Spleen (tissue), 11 donors: ENCODE measurements around the gene NPIPA1. TPM values are rescaled to one million over a fixed set of nuclear protein-coding genes. Genes with fewer than 3 reads are reported as not detected.
"Not testable (repeated sequence)": the region's sequence is repeated elsewhere in the genome, so short reads cannot be mapped to it uniquely, and the experiment has no call there.

Experiments used
- DNase-seq: peaks from one replicate; pipeline ENCODE4 v3.0.0-alpha.2; 2020
- H3K27ac ChIP-seq, 8 donors: fragments of 200-600 bp; sonication (generic) in 7 of 8; 1 replicate in 4 of 8; 2 replicates in 4 of 8; pipeline versions ENCODE4 v1.5.0 to v1.8.0; 2016 to 2021; ENCODE audit warnings: inconsistent platforms in 4 of 8, mild to moderate bottlenecking in 4 of 8, moderate library complexity in 1 of 8
- H3K27me3 ChIP-seq, 7 donors: fragments of 200-600 bp; sonication (generic) in 6 of 7; replicated peaks in 1 of 7; 1 replicate in 4 of 7; 2 replicates in 3 of 7; pipeline versions ENCODE4 v1.5.0 to v1.8.0; 2016 to 2021; ENCODE audit warnings: inconsistent platforms in 3 of 7, mild to moderate bottlenecking in 1 of 7
- H3K36me3 ChIP-seq, 6 donors: fragments of 200-600 bp; sonication (generic) in 5 of 6; 1 replicate in 4 of 6; 2 replicates in 2 of 6; pipeline versions ENCODE4 v1.5.0 to v1.8.0; 2016 to 2021; ENCODE audit warnings: inconsistent platforms in 2 of 6
- H3K4me1 ChIP-seq, 6 donors: fragments of 200-600 bp; sonication (generic) in 5 of 6; 1 replicate in 3 of 6; 2 replicates in 3 of 6; pipeline versions ENCODE4 v1.5.0 to v1.8.0; 2016 to 2021; ENCODE audit warnings: inconsistent platforms in 3 of 6
- H3K4me3 ChIP-seq, 8 donors: fragments of 200-600 bp; sonication (generic) in 7 of 8; 1 replicate in 4 of 8; 2 replicates in 4 of 8; pipeline versions ENCODE4 v1.5.0 to v1.8.0; 2016 to 2021; ENCODE audit warnings: inconsistent platforms in 4 of 8, mild to moderate bottlenecking in 4 of 8, moderate library complexity in 2 of 8
- H3K9me3 ChIP-seq, 8 donors: fragments of 200-600 bp; sonication (generic) in 7 of 8; 1 replicate in 4 of 8; 2 replicates in 4 of 8; pipeline versions ENCODE4 v1.5.0 to v1.8.0; 2016 to 2021; ENCODE audit warnings: inconsistent platforms in 4 of 8
- POLR2A ChIP-seq, 3 donors: fragments of 450-650 bp; IDR thresholded peaks; one replicate each; pipeline ENCODE4 v1.5.1; 2017; ENCODE audit warnings: antibody characterized with exemption in 3 of 3, mild to moderate bottlenecking in 1 of 3
- POLR2AphosphoS5 ChIP-seq, 3 donors: sonication (generic); formaldehyde crosslinking; IDR thresholded peaks; one replicate each; pipeline ENCODE4 v1.5.1; 2017; ENCODE audit warnings: antibody characterized with exemption in 3 of 3
- WGBS, 5 donors: extraction: QIAGEN DNeasy Blood & Tissue Kit in 3 of 5; methylation state at CpG; one replicate each; pipeline versions ENCODE4 v1.1.5 to v1.1.7; 2013 to 2018; 5-methylcytosine and 5-hydroxymethylcytosine counted together
- intact Hi-C: fragments of 100-400 bp; cut with DNase I; formaldehyde crosslinking; loops from one replicate; pipeline ENCODE4 v1.15.0; 2023; ENCODE audit warnings: low total_unique reads
- polyA plus RNA-seq, 3 donors: library from polyadenylated mRNA; stranded (reverse); fragments of 200-250 nt; gene quantifications; one replicate each; pipeline ENCODE4 v1.2.1, GENCODE V29; 2013
- total RNA-seq, 7 donors: library from RNA; depleted of rRNA in 3 of 7; stranded (reverse); fragments of >200 nt in 3 of 7; fragmentation: NEBNext Ultra II Directional in 4 of 7; extraction: Animal tissue kit (Norgen Biotek cat#: 25700) in 4 of 7; gene quantifications; one replicate each; pipeline versions ENCODE4 v1.1.0 to v1.2.1, GENCODE V29; 2016 to 2021
- TF ChIP-seq, protein P1 (sequence below), 11 experiments: fragments of 200-600 bp in 7 of 11; fragments of 450-650 bp in 4 of 11; sonication (generic) in 4 of 11; IDR thresholded peaks in 8 of 11; conservative IDR thresholded peaks in 3 of 11; 1 replicate in 7 of 11; 2 replicates in 4 of 11; pipeline versions ENCODE4 v1.4.0 to v1.8.0; 2016 to 2021; ENCODE audit warnings: antibody characterized with exemption in 11 of 11, inconsistent platforms in 4 of 11, mild to moderate bottlenecking in 1 of 11
- donor health status: healthy with polysubstance abuse.
- donor health status: DM: no; HTN: no; CAD: no; lungs with moderate emphysema.
- donor health status: DM: no; HTN: no; CAD: no.
- donor health status: Bipolar disorder and iron deficiency.
- donor health status: healthy.
- donor health status: DM: no; HTN: no; CAD: no.
- donor health status: DM: yes; HTN: yes; CAD: no.

The NPIPA1 gene
- total and polyA plus RNA-seq, 10 donors = 56.4 to 119 (median 70.7) TPM

DNA sequence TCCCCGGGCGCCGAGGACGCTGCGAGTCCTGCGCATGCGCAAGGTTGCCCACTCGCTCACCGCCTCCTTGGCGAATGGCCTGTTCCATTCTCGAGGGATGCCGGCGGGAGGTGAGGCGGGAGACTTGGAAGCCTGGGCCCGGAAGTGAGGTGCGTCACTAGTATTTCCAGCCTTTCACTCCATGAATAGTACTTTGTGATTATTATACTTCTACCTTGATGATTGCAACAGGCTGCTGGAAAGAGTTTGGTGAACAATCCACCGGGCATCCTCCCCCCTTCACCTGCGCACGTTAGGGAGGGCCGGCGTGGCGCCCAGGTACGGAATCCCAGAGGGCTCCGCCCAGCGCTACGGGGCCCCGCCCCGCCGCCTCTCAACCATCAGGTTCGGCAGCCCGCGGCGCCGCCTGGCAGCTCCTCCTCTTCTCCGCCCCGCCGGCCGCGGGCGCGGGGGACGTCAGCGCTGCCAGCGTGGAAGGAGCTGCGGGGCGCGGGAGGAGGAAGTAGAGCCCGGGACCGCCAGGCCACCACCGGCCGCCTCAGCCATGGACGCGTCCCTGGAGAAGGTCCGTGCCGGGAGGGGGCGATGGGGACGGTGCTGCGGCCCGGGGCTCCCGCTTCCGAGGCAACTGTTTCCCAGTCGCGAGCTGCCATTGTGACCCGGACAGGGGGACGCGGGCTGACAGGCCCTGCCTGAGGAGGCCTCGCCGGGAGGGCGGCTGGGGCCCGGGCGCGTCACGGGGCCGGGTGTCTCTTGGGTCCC is 37.6 kb downstream of the NPIPA1 start, which contains the start of gene PDXDC1:
PDXDC1 (plus strand) TSS at position 371 of the 762 bp plus-strand sequence; CDS start at position 545, 174 bp downstream.
- H3K27me3 ChIP-seq, H3K9me3 ChIP-seq, H3K36me3 ChIP-seq, intact Hi-C loops: not testable (repeated sequence)
- DNase-seq = peak; percentile 100
- peaks cover 8 to 48% (median 26%) of the 10 kb centered on the region in 6 donors for H3K4me1 ChIP-seq
- peak within 1 kb of the TSS; percentile 84 to 94 (median 92) for H3K27ac ChIP-seq
- WGBS, 5 donors = 0 to 1% (median 1%) methylated on average over 37 to 74 of the region's 74 CpGs
- TF ChIP-seq POLR2A (IDR thresholded peaks at IDR 0.05) (peak; percentile 29 to 65 (median 40)), POLR2AphosphoS5 (IDR thresholded peaks at IDR 0.05) (peak; percentile 83 to 97 (median 87))
- TF ChIP-seq, protein P1, sequence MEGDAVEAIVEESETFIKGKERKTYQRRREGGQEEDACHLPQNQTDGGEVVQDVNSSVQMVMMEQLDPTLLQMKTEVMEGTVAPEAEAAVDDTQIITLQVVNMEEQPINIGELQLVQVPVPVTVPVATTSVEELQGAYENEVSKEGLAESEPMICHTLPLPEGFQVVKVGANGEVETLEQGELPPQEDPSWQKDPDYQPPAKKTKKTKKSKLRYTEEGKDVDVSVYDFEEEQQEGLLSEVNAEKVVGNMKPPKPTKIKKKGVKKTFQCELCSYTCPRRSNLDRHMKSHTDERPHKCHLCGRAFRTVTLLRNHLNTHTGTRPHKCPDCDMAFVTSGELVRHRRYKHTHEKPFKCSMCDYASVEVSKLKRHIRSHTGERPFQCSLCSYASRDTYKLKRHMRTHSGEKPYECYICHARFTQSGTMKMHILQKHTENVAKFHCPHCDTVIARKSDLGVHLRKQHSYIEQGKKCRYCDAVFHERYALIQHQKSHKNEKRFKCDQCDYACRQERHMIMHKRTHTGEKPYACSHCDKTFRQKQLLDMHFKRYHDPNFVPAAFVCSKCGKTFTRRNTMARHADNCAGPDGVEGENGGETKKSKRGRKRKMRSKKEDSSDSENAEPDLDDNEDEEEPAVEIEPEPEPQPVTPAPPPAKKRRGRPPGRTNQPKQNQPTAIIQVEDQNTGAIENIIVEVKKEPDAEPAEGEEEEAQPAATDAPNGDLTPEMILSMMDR (IDR thresholded peaks at IDR 0.05 in 8 of 11, conservative IDR thresholded peaks at IDR 0.05 in 3 of 11) = peak in 5 of 11 experiments; percentile 5 to 43 (median 25)
- peak within 1 kb of the TSS; percentile 67 to 98 (median 92) for H3K4me3 ChIP-seq

DNA sequence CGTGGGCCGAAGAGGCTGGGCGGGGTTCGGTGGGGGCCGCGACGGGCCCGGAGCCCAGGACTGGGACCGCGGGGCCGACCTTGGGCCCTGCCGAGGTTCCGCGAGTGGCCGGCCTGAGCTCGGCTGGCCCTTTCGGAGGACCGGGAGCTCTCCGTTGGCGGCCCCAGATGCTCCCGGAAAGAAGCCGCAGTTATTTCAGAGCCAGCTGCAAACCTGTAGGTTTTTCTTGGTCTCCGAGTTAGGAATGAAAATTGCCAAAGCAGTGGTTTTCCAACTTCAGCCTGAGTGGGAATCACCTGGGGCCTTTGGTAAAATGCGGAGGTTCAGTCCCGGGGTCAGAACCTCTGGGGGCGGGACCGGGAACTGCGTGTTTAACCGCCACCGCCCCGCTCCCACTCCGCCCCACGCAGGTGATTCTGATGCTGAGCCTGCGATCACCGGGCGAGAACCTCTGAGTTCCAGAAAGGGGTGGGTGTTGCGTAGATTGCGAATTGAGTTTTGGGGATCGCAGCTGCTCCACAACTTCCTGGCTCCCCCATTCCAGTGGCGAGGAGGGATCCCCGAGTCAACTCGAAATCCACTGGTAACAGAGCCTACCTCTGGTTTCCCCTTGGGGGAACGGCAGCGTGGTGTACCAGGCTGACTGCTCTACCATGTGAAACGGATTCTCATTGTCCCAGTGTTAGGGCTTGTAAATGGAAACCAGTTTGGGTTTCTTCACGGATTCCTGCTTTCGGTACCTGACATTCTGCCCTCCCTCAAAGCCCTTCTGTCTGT is 38.4 kb downstream of the NPIPA1 start:
- H3K9me3 ChIP-seq, H3K36me3 ChIP-seq, H3K27me3 ChIP-seq, intact Hi-C loops: not testable (repeated sequence)
- 2 to 5% (median 3%) methylated on average over 23 to 47 of the region's 47 CpGs for WGBS, 5 donors
- TF ChIP-seq, protein P1 (IDR thresholded peaks at IDR 0.05 in 8 of 11, conservative IDR thresholded peaks at IDR 0.05 in 3 of 11) = peak in 2 of 11 experiments; percentile 36 to 46
- H3K4me3 ChIP-seq = peak overlapping the region; percentile 67 to 98 (median 92)
- DNase-seq = peak; percentile 91
- H3K27ac ChIP-seq = peak overlapping the region; percentile 84 to 94 (median 92)
- peaks cover 8 to 55% (median 26%) of the 10 kb centered on the region in 6 donors for H3K4me1 ChIP-seq

DNA sequence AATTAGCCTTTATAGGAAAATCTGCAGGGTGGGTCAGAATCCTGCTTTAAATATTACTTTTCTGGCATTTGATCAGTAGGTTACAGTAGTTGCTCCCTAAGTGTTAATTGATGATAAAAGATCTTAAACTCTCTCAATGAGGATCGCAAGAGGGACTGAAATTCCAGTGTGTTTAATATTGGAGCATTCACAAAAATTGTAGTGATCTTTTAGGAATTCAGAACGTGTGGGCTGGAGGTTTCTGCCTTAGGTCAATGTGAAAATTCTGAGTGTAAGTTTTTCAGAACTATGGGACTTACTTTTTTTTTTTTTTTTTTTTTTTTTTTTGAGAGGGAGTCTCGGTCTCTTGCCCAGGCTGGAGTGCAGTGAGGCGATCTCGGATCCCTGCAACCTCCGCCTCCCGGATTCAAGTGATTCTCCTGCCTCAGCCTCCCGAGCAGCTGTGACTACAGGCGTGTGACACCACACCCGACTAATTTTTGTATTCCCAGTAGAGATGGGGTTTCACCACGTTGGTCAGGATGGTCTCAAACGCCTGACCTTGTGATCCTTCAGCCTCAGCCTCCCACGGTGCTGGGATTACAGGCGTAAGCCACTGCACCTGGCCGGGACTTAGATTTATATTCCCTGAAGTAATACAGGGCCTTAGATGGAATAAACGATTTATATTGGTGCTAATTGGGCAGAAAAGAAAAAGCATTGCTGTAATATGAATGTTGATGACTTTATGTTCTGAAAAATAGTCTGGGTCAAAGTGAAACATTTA is 39.9 kb downstream of the NPIPA1 start:
- 69 to 85% (median 76%) methylated on average over 13 to 16 of the region's 16 CpGs for WGBS, 5 donors
- H3K36me3 ChIP-seq, intact Hi-C loops, DNase-seq, H3K4me3 ChIP-seq, H3K9me3 ChIP-seq, H3K27ac ChIP-seq, H3K27me3 ChIP-seq: not testable (repeated sequence)
- H3K4me1 ChIP-seq = peaks cover 12 to 69% (median 28%) of the 10 kb centered on the region in 6 donors

DNA sequence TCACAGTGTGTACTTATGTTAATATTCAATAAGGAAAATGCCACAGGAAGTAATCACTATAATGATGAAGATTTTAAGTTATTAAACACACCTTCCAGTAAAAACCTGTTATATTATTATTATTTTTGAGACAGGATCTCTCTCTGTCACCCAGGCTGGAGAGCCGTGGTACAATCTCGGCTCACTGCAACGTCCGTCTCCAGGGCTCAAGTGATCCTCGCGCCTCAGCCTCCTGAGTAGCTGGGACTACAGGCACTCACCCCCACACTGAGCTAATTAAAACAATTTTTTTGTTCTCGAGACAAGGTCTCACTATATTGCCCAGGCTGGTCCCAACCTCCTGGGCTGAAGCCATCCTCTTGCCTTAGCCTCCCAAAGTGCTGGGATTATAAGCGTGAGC is 41.0 kb downstream of the NPIPA1 start:
- WGBS, 5 donors = 96 to 98% (median 97%) methylated on average over 8 of the region's 8 CpGs
- H3K36me3 ChIP-seq, H3K9me3 ChIP-seq, H3K27me3 ChIP-seq, H3K4me3 ChIP-seq, intact Hi-C loops, H3K27ac ChIP-seq, DNase-seq: not testable (repeated sequence)
- peaks cover 13 to 78% (median 33%) of the 10 kb centered on the region in 6 donors for H3K4me1 ChIP-seq

DNA sequence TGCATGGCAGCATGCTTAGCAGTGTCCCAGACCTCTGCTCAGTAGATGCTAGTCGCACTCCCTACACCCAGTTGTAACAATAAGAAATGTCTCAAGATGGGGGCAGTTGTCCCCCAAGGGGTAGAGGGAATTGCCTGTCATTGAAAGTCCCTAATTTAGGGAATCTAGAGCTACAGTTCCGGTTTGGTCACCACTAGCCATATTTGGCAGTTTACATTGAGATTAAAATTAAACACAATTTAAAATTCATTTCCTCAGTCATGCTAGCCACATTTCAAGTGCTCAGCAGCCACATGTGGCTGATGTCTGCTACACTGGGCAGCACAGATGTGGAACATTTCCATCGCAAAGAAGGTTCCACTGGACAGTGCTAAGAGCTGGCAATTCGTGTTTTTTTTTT is 41.7 kb downstream of the NPIPA1 start:
- intact Hi-C loops, H3K36me3 ChIP-seq, DNase-seq, H3K9me3 ChIP-seq, H3K27ac ChIP-seq, H3K27me3 ChIP-seq, H3K4me3 ChIP-seq: not testable (repeated sequence)
- H3K4me1 ChIP-seq = peaks cover 13 to 76% (median 32%) of the 10 kb centered on the region in 6 donors
- 83 to 93% (median 89%) methylated on average over 4 of the region's 4 CpGs for WGBS, 5 donors

DNA sequence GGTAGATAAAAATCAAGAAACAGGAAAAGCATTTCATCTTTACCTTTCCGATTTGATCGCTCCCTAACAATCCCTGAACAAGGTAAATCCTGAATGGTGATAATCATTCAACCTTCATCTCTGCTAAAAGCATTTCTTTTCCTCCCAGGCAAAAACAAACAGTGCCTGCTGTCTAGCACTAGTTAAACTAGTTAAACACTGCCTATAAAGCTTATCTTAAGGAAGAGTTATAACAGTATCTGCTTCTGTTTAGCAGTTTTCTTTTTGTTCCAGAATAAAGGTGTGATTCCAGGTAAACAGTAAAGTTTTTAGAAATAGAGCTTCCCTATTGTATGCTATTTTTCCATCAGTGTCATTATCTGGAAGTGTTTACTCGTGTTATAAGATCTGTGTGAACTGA is 44.0 kb downstream of the NPIPA1 start:
- H3K4me3 ChIP-seq, H3K27ac ChIP-seq, H3K27me3 ChIP-seq, DNase-seq, intact Hi-C loops, H3K9me3 ChIP-seq: not testable (repeated sequence)
- WGBS, 5 donors = 73 to 91% (median 82%) methylated on average over 3 of the region's 3 CpGs
- peaks cover 6 to 65% (median 21%) of the 10 kb centered on the region in 6 donors for H3K4me1 ChIP-seq
- peaks cover 0 to 24% (median 16%) of the 10 kb centered on the region in 6 donors for H3K36me3 ChIP-seq

DNA sequence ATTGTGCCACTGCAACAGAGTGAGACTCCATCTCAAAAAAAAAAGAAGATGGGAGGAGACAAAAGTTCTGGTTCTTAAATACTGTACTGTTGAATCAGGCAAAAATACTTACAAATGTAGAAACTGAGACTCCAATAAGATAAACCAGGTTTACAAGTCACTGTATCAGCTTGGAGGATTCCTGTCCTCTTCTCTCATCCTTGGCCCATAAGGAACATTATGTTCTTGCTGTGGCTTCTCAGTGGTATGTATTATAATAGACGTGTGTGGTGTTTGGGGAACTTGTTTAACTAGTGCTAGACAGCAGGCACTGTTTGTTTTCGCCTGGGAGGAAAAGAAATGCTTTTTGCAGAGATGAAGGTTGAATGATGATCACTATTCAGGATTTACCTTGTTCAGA is 45.3 kb downstream of the NPIPA1 start:
- Histone ChIP-seq H3K36me3 (peaks cover 0 to 33% (median 17%) of the 10 kb centered on the region in 6 donors), H3K4me1 (peaks cover 0 to 52% (median 14%) of the 10 kb centered on the region in 6 donors)
- intact Hi-C loops, H3K4me3 ChIP-seq, H3K27ac ChIP-seq, DNase-seq, H3K9me3 ChIP-seq, H3K27me3 ChIP-seq: not testable (repeated sequence)
- WGBS, 5 donors = 40 to 80% (median 69%) methylated on average over 1 to 2 of the region's 2 CpGs

DNA sequence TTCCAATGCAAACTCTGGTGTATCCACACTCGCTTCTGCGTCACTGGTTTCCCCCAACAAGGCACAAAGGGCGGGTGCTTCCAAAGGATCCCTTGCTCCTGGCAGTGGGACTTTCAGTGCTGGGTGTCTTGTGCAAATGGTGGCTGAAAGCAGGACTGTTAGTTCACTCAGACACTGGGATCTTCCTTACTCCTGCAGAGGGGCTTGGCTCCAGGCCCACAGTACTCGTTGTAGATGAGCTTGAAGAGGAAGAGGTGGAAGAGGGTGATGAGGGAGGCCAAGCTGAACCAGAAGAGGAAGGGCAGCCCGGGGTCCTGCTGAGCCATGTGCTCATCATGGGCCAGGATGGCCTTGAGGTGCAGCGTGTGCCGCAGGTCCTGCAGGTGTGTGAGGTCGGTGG is 50.8 kb downstream of the NPIPA1 start:
- H3K27ac ChIP-seq, H3K9me3 ChIP-seq, H3K4me1 ChIP-seq, H3K4me3 ChIP-seq, intact Hi-C loops, DNase-seq, H3K27me3 ChIP-seq: not testable (repeated sequence)
- WGBS, 5 donors = 69 to 80% (median 73%) methylated on average over 7 to 8 of the region's 8 CpGs
- H3K36me3 ChIP-seq = peaks cover 0 to 70% (median 25%) of the 10 kb centered on the region in 6 donors
